Esophagus squamous epithelium (tissue), 4 donors: ENCODE results near the gene CTNND2.

Experiments
- CTCF ChIP-seq, 6 experiments: fragments of 450-650 bp in 4 of 6; fragments of 200-600 bp in 2 of 6; sonication (generic) in 2 of 6; IDR thresholded peaks; one replicate each; pipeline ENCODE4 v1.5.1; 2016 to 2019; ENCODE audit warnings: antibody characterized with exemption in 6 of 6, mild to moderate bottlenecking in 4 of 6, moderate library complexity in 4 of 6
- POLR2A ChIP-seq, 4 donors: fragments of 450-650 bp; IDR thresholded peaks; one replicate each; pipeline ENCODE4 v1.6.1; 2017; ENCODE audit warnings: antibody characterized with exemption in 4 of 4, mild to moderate bottlenecking in 4 of 4, moderate library complexity in 3 of 4

DNA sequence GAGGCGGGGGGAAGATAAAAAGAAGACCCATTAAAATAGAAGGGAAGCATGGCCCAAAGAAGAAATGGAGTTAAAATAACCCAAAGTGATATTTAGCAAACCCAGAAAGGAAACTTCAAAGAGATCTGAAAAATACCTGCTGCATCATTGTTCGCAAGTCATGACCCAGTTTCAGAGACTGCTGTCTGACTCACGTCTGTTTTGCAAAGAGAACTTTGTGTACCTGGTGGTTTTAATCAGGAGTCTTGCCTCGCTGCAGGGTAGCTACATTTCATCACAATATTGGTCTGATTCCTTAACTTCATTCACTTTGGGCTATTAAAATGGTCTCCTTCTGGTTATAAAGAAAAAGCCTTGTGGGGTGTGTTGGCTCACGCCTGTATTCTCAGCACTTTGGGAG, 682.1 kb downstream of the CTNND2 start:
- TF ChIP-seq CTCF (IDR thresholded peaks at IDR 0.05) (no peak), POLR2A (IDR thresholded peaks at IDR 0.05) (no peak)
